Stimulated activated CD8-positive, alpha-beta memory T cell treated with anti-CD3 and anti-CD28 coated beads, Interleukin-12 subunit alpha, Interleukin-12 subunit beta, amount 100 ng/mL, for 24 hours (primary cell): ENCODE results near the gene VBP1.
"Not testable (repeated sequence)": the region's sequence is repeated elsewhere in the genome, so short reads cannot be mapped to it uniquely, and the experiment has no call there.

Experiments used
- DNase-seq: peaks from one replicate; pipeline ENCODE4 v3.0.0-alpha.2; 2020; ENCODE audit errors: extremely low read depth

Gene VBP1

GRCh38 chrX:155263854-155264628, 47.8 kb downstream of the VBP1 start, which contains the start of gene RAB39B:
RAB39B (minus strand) TSS chrX:155264491; CDS start chrX:155264288, 203 bp downstream.
- peak; percentile 38 for DNase-seq

GRCh38 chrX:155266439-155266838, 50.2 kb downstream of the VBP1 start:
- no peak for DNase-seq

GRCh38 chrX:155267995-155268394, 51.7 kb downstream of the VBP1 start:
- DNase-seq: not testable (repeated sequence)

GRCh38 chrX:155270969-155271368, 54.7 kb downstream of the VBP1 start:
- DNase-seq: no peak

GRCh38 chrX:155279873-155280272, 63.6 kb downstream of the VBP1 start:
- DNase-seq: no peak
